GM18499 (cell line): Measurements from ENCODE around the gene URAD.
"Not testable (repeated sequence)": the region's sequence is repeated elsewhere in the genome, so short reads cannot be mapped to it uniquely, and the experiment has no call there.

Experiments used
- ATAC-seq: cut with Tn5 transposase; IDR thresholded peaks from one replicate; pipeline ENCODE4 v1.9.1; 2021; ENCODE audit warnings: moderate number of reproducible peaks; ENCODE audit not compliant: insufficient read depth, unreplicated experiment

URAD gene, protein sequence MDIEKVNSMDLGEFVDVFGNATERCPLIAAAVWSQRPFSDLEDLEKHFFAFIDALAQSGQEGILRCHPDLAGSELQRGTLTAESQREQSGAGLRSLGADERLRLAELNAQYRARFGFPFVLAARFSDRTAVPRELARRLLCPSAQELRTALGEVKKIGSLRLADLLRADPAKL

DNA sequence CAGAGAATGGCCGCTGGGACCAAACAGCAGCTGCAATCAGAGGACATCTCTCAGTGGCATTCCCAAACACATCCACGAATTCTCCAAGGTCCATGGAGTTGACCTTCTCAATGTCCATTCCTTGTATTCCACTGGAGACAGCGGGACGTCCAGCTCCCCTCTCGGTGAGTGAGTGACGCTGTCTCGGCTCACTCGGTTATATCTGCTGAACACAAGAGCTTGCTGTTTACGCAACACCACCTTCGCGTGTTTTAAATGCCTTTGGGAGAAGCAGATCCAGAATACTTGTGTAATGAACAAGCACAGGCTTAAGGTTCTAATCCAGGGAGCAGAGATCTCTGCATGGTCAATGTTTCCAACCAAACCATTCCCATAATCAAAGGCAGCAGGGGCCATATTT, at the start of gene URAD:
URAD (minus strand) TSS at position 174 of the 400 bp plus-strand sequence; CDS start at position 118, 56 bp downstream.
- no peak for ATAC-seq

DNA sequence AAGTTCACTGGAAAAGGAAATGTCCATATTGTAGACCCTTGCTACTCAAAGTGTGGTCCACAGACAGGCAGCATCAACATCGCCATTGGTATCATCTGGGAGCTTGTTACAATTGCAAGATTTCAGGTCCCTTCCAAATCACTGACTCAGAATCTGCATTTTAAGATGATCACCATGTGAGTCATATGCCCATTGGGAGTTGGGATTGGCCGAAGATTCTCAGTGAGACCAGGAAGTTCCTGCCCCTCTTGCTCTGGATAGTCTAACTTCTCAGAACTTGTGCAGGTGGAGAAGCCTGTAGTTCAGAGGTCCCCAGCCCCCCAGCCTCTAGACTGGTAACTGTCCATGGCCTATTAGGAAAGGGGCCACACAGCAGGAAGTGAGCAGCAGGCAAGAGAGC, 48.9 kb upstream of the URAD start:
- ATAC-seq, result no peak

DNA sequence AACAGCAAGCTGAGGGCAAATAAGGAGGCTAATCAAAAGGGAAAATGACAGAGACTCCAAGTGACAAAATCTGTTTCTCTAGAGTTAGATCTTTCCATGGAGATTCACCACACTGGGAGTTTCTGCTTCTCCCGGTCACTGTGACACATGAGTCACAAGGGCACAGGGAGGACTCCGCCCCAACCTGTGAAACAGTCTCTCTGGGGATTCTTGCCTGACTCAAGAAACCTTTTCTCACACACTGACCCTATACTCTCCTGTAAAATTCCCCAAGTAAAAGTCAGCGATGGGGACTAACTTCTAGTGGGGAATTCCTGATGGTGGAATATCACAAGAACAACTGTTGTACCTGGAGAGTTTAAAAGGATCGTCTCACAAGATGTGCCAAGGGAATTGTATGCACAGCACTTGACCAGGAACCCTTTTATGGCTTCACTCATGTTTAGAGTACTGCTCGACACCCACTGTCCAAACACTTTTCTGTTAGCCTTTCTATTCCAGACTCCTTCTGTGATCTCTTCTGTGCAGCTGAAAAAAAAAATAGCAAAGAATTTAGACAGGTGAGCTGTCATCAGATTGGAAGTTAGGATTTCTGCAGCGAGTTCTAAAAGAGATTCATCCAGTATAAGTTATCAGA, 46.8 kb upstream of the URAD start:
- ATAC-seq, result no peak

DNA sequence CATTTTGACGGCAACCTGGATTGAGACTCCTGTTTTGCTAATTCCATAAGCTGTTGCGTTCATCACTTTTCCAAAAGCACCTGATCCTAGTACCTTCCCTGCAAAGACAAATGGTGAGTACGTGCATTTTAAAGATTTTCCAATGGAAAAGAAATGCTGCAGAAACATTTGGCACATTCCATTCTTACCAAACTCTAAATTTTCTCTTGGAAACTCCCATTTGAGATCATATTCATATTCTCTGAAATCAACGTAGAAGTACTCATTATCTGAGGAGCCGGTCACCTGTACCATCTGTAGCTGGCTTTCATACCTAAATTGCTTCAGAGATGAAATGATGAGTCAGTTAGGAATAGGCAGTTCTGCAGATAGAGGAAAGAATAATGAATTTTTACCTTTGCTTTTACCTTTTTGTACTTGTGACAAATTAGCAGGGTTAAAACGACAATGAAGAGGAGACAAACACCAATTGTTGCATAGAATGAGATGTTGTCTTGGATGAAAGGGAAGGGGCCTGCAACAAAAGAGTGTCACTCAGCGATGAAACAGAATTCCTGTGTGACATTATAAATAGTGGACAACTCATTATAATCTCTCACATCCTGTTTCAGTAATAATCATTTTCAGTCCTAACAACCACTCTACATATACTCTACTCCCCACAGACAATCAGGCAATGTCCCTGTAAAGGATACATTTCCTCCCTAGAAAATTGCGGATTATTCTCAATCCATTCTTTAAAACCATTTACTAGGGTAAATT, 45.6 kb upstream of the URAD start:
- no peak for ATAC-seq

DNA sequence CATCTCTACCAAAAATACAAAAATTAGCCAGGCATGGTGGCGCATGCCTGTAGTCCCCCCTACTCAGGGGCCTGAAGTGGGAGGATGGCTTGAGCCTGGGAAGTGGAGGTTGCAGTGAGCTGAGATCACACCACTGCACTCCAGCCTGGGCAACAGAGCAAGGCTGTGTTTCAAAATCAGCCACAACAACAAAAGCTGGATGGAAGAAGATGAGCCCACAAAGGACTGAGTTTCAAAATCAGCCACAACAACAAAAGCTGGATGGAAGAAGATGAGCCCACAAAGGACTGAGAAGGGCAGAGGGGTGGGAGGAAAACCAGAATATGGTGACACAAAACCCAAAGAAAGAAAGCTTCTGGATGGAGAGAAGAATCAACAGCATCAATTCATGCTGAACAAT, 43.9 kb upstream of the URAD start:
- not testable (repeated sequence) for ATAC-seq

DNA sequence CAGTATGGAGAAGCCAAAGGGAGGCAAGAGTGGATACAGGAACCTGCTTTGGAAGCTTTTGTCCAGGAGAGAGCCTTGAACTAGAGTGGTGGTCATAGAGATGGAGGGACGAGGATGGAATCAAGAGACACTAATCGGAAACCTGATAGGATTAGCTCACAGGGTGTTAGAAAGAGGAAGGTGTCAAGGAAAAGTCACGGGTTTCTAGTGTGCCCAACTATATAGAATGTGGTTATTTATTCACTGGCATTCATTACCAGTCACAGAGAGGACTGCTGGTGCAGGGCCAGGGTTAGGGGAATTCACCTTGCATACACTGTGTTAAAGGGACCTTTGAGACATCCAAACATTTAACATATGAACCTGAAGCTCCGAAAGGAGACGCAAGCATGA, 43.4 kb upstream of the URAD start:
- ATAC-seq, result no peak

DNA sequence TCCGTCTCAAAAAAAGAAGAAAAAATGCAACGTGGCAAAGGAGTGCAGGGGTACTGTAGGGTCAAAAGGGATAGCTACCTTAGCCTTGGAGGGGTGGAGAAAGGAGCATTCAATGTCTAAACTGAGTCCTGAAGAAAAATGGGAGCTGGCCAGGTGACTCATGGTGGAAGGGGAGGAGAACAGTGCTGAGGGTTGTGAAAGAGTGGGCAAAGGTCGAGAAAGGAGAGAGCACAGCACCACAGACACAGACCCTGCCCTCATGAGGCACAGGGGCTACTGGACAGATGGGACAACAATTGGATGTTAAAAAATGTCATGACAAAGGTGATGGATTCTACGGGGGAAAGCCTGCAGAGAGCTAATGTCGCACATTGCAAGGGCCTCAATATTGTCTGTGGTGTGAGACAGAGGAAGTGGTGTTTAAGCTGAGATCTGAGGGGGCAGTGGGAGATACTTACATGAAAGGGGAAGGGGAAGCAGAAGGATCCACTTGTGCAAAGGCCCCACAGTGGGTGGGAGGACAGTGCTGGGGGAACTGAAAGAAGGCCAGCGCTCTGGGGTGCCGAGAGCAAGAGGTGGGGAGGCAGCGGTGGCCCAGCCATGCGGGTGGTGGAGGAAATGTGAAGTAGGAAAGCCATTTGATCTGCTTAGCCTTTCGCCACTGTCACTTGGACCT, 42.9 kb upstream of the URAD start:
- ATAC-seq, result no peak

DNA sequence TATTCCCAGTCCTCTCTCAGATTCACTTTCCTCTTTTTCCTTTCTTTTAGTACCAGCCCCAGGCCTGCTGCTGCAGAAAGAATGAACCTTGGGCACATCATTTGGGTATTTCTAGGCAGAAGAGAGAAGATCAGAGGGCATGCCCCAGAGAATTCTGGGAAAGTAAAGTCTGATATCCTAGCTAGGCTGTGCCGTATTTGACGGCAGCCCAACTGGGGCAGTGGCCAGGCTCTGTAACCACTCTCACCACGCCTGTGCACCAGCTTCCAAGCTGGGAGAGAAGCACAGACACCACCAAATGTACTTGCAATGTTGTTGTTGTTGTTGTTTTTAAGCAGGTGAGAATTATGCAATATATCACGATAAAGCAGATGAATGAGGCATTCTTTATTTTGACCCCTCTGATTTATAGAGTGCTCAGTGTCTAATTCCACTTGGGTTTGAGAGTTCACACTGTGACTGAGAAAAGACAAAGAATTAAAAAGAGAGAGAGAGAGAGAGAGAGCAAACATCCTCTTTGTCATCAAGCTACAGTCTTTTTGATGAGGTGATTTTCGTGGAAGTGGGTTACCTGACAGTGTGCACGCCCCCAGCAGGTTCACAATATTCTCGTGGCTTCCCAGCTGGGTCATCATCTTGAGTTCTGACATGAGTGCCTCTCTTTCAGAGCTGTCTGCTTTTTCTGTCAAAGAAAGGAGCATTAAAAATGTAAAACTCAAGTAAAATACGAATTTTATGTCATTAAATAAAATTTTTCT, 39.3 kb upstream of the URAD start:
- ATAC-seq, result no peak

DNA sequence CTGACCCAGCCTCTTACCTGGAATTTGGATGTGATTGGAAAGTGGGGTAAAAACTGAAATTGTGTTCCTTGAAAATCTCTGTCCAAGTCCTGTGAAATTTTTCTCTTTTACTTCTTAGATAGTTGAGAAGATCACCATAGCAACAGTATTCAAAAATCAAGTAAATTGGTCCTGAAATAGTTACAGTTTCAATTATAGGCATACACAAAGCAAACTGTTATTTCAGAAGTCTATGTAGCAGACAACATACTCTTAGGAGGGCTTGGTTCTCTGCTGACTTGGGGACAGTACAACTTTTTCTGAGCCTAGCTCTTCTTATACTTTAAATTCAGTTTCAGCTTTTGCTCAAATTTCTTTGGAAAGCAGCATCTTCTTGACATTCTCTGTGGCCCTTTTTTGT, 38.6 kb upstream of the URAD start:
- ATAC-seq, result no peak

DNA sequence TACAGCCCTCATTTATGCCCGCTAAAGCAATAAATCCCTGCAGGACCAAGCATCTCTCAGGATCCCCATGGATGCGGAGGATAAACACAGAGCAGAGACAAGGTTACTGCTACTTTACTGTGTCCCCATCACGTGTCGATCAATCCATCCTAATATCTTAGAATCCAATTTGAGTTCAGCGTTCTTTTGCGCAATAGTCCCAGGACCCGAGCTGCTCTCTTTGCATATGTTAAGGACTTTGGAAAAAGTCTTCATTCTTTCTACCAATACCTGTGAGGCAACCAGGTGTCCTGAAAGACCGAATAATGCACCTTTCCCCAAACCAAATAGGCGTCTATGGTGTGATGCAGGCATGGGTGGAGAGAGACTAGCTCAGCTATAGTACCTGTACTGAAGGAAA, 38.0 kb upstream of the URAD start:
- ATAC-seq, result no peak

DNA sequence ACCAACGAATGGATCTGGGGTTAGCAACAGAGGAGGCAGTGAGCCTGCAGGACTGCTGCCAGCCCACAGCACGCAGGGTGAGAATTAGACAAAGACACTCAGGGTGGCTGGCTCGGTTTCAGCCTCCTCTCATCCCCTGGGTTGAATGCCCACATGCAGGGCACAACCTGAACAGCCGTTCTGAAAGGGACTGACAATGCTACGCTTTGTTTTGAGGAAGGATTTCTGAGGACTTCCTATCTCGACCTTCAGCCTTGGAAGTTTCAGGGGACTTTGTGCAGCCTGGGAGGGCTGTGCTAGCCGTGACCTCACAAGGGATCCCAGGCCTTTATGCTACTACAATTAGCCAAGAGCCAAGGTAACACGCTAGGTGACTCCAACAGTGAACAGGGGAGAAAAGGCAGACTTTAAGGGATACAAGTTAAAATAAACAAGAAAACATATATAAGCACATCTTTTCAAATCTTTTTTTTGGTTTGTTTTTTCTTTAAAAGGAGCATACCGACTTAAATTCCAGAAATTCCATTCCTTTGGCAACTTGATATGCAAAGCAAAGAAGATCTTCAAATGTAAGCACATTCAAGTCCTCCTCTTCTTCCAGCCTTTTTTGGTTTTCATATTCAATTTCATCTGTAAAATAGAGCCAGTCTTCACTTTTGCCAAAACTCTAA, 34.5 kb upstream of the URAD start:
- no peak for ATAC-seq

DNA sequence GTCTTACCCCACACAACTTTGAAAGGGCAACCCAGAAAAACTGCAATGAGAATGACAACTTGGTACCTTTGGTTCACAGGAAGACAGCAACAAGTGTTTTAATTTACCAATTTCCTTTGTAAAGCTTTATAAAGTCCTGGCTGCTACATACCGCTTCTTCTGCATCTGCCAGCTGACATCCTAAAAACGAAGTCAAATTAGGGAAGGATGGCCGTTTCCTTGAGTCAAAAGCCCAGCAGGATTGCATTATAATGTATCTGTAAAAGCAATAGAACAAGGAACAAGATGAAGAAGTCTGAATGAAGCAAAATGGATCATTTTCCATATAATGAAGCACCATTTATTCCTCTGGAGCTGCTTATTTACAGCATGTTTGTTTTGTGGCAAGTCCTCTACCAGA, 25.8 kb upstream of the URAD start:
- no peak for ATAC-seq

DNA sequence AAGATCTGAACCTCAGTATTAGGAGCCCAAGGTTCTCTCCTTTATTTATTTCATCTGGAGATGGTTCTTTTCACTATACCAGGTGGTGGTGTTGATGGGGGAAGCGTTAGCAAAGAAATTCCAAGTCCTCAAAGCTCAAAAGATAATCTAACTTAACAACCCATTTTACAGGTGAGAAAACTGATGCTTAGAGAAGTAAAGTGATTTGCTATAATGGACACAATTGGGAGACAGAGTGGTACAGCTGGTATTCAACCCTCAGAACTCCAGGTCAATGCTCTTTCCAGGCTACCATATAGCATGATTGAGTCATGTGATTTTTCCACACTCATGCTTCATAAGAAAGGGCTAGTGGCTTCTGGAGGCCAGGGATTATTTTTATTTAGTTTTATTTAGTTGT, 25.0 kb upstream of the URAD start:
- no peak for ATAC-seq

DNA sequence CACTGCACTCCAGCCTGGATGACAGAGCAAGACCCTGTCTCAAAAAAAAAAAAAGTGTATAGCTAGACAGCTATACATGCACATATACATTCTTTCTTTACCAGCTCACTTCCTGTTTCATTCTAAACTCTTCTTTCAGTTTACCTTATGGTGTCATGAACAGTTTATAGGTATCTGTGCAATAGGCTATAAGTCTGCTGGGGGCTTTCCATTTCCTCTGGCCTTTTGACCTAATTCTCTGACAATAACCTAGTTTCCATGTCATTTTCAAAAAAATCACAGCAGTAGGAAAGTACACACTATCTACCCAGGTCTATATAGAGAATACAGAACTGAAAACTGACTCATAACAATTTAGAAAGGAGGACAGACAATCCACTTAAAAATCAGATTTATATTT, 24.4 kb upstream of the URAD start:
- ATAC-seq, result peak; percentile 93

DNA sequence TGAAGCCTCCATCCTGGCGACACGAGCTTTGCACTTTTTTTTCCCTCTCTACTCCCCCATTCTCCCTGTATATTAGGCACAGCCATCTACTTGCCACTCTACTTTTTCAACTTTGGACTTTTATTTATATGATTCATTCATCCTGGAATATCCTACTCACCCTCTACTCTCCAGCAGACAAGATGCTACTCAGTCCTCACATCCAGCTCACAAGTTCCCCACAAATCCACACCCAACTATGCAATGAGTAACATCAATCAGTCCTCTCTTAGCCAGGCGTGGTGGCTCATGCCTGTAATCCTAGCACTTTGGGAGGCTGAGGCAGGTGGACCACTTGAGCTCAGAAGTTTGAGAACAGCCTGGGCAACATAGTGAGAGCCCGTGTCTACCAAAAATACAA, 23.9 kb upstream of the URAD start:
- ATAC-seq, result no peak

DNA sequence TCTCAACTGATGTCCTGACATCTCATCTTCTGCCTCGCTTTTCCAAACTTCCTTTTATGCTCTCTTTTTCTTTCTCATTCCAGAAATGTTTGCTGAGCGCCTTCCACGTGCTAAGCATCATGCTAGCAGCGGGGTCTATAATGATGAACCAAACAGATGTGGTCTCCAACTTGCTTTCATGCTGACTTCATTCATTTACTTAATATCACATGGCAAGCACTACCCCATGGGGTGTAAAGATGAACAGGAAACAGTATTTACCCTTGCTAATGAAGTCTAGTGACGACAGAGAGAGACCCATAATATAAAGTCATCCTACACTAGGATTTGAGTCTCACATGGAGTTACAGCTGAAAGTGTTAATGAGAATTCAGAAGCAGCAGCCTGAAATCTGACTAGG, 21.6 kb upstream of the URAD start:
- no peak for ATAC-seq

DNA sequence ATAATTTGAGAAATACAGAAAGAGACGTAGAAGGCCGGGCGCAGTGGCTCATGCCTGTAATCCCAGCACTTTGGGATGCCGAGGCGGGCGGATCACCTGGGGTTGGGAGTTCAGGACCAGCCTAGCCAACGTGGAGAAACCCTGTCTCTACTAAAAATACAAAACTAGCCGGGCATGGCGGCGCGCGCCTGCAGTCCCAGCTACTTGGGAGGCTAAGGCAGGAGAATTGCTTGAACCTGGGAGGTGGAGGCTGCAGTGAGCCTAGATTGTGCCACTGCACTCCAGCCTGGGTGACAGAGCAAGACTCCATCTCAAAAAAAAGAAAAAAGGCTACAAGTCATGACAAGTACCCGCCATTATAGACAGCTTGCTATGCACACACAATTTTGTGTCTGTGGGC, 16.5 kb upstream of the URAD start:
- not testable (repeated sequence) for ATAC-seq

DNA sequence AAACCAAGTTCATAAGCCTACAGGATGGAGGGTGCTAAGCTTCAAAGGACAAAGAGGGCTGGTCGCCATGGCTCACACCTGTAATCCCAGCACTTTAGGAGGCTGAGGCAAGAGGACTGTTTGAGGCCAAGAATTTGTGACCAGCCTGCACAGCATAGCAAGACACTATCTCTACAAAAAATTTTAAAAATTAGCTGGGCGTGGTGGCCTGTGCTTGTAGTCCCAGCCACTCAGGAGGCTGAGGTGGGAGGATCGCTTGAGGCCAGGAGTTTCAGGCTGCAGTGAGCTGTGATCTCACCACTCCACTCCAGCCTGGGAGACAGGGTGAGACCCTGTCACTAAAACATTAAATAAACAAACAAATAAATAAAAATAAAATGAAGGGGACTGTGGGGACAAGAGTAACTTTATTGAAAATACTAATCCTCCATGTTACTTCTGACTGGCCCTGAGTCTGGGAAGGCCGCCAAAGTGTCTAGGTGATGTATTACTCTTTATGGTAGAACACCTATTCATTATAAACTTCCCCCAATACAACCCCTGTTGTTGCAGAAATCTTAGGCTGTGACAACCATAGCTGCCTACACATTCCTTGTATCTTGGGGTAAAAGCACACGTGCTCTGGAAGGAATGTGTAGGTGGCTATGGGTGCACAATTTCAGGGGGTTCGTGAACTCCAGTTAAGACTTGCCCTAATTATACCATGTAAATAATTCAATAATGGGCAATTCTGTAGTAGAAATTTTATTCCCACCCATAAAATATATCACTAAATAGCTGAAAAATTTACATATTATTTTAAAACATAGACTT, 14.6 kb upstream of the URAD start:
- ATAC-seq, result no peak

DNA sequence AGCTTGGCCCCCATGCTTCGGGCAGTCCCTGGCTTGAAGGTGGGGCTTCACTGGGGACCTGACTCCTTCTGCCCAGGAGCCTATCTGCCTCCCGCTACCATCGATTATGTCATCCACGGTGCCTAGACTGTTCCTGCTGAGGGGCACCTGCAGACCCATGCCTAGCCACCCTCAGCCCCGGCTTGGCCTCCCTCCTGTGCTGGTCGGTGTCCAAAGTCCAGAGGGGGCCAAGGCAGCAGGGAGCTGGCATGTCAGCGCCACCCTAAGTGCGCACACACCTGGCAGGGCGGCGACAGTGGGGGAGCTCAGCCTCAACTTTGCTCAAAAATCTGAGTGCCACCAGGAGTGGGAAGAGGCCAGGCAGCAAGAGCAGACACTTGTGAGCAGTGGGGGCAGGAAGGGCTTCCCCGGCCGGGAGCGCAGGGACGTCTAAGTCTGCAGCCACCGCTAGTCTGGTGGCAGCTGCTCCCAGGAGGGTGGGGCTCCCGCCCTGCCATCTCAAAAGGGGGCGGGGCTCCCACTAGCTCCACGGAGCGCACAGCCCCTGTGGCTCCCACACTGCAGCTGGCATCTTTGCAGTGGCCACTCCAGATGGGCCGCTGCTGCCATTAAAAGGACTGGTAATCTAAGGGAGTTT, 13.5 kb upstream of the URAD start:
- no peak for ATAC-seq
